Upper lobe of left lung (tissue), 4 donors: Measurements from ENCODE around the gene SERINC5.

Experiments used
- EP300 ChIP-seq, 4 donors: sonication (generic); formaldehyde crosslinking; IDR thresholded peaks; one replicate each; pipeline ENCODE4 v1.5.1; 2017; ENCODE audit warnings: antibody characterized with exemption in 4 of 4, control low read depth in 2 of 4
- POLR2AphosphoS5 ChIP-seq, 2 donors: sonication (generic); formaldehyde crosslinking; IDR thresholded peaks; one replicate each; pipeline ENCODE4 v1.5.1; 2017; ENCODE audit warnings: antibody characterized with exemption in 2 of 2
- TF ChIP-seq, protein P1 (sequence below), 6 experiments: fragments of 450-650 bp in 4 of 6; fragments of 200-600 bp in 2 of 6; sonication (generic) in 2 of 6; IDR thresholded peaks; one replicate each; pipeline ENCODE4 v1.5.1; 2016 to 2019; ENCODE audit warnings: antibody characterized with exemption in 6 of 6

DNA sequence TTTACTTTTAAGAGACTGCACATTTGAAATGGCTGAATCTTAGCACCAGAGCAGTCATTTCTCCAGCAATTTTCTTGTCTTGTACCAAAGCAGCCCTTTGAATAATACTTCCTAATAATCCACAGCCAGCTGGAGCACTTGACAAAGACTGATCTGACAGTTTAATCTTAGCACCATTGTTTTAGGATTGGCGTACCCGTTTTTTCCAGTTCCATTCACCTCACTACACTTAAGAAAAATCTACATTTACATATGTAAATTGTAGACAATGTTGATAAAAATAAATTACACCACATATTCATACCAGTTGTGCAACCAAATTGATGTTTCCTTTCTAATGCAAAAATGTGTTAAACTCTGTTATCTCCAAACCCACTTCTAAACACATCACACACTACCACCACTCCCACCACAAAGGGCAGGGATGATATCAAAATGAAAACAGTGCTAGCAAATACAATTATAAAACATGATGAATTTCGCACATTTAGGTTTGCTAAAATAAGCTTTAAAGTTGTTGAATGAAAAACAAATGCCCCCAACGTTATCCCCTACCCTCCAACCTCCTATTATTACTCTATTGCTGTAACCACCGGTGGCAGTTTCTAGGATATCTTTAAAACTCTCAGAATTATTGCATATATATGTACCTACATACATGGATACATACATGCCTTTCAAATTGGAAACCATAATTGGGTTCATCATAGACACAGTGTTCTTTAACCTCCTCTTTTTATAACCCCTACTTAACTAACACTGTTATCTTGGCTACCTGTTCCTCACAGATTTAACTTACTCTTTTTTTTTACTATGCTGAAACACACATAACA, 21.5 kb downstream of the SERINC5 start:
- TF ChIP-seq, protein P1, sequence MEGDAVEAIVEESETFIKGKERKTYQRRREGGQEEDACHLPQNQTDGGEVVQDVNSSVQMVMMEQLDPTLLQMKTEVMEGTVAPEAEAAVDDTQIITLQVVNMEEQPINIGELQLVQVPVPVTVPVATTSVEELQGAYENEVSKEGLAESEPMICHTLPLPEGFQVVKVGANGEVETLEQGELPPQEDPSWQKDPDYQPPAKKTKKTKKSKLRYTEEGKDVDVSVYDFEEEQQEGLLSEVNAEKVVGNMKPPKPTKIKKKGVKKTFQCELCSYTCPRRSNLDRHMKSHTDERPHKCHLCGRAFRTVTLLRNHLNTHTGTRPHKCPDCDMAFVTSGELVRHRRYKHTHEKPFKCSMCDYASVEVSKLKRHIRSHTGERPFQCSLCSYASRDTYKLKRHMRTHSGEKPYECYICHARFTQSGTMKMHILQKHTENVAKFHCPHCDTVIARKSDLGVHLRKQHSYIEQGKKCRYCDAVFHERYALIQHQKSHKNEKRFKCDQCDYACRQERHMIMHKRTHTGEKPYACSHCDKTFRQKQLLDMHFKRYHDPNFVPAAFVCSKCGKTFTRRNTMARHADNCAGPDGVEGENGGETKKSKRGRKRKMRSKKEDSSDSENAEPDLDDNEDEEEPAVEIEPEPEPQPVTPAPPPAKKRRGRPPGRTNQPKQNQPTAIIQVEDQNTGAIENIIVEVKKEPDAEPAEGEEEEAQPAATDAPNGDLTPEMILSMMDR (IDR thresholded peaks at IDR 0.05): no peak
- no peak for TF ChIP-seq EP300 (IDR thresholded peaks at IDR 0.05)
- TF ChIP-seq POLR2AphosphoS5 (IDR thresholded peaks at IDR 0.05): no peak
